Thymus (tissue), 11 donors: ENCODE measurements around the gene POMT2. TPM values are rescaled to one million over a fixed set of nuclear protein-coding genes. Genes with fewer than 3 reads are reported as not detected.
"Not testable (repeated sequence)": the region's sequence is repeated elsewhere in the genome, so short reads cannot be mapped to it uniquely, and the experiment has no call there.

Experiments used
- DNase-seq, 9 donors: peaks; one replicate each; pipeline ENCODE4 v3.0.0-alpha.2; 2013; ENCODE audit warnings: low spot score in 9 of 9, low read depth in 6 of 9, missing footprints in 1 of 9
- H3K27ac ChIP-seq, 2 donors: one replicate each; pipeline ENCODE4 v1.5.1; 2013; ENCODE audit warnings: control low read depth in 1 of 2, low read depth in 1 of 2, low read length in 1 of 2, mild to moderate bottlenecking in 1 of 2, moderate library complexity in 1 of 2
- H3K27me3 ChIP-seq, 2 donors: one replicate each; pipeline ENCODE4 v1.5.1; 2013; ENCODE audit warnings: low read length in 1 of 2; ENCODE audit not compliant: control insufficient read depth in 2 of 2, insufficient read depth in 1 of 2
- H3K36me3 ChIP-seq, 2 donors: one replicate each; pipeline ENCODE4 v1.5.1; 2013; ENCODE audit warnings: low read length in 1 of 2, mild to moderate bottlenecking in 1 of 2, moderate library complexity in 1 of 2; ENCODE audit not compliant: control insufficient read depth in 2 of 2, insufficient read depth in 2 of 2
- H3K4me1 ChIP-seq, 2 donors: one replicate each; pipeline ENCODE4 v1.5.1; 2013; ENCODE audit warnings: low read length in 2 of 2; ENCODE audit not compliant: control insufficient read depth in 2 of 2, insufficient read depth in 2 of 2
- H3K4me3 ChIP-seq, 2 donors: one replicate each; pipeline ENCODE4 v1.5.1; 2013; ENCODE audit warnings: low read length in 2 of 2, control low read depth in 1 of 2, mild to moderate bottlenecking in 1 of 2
- H3K9me3 ChIP-seq, 2 donors: one replicate each; pipeline ENCODE4 v1.5.1; 2013; ENCODE audit warnings: low read length in 1 of 2, mild to moderate bottlenecking in 1 of 2; ENCODE audit not compliant: control insufficient read depth in 2 of 2, insufficient read depth in 1 of 2
- WGBS: extraction: QIAGEN DNeasy Blood & Tissue Kit; methylation state at CpG from one replicate; pipeline ENCODE4 v1.1.7; 2013; 5-methylcytosine and 5-hydroxymethylcytosine counted together
- polyA plus RNA-seq: library from polyadenylated mRNA; stranded (reverse); fragments of 200-250 nt; gene quantifications from one replicate; pipeline ENCODE4 v1.2.3, GENCODE V29; 2013
- total RNA-seq: library from RNA; stranded (reverse); fragments of 120-200 nt; gene quantifications from one replicate; pipeline ENCODE4 v1.2.4, GENCODE V29; 2013
- donor health status: healthy.

Gene POMT2
- total and polyA plus RNA-seq, 2 donors: 3.5 to 11.1 TPM

DNA sequence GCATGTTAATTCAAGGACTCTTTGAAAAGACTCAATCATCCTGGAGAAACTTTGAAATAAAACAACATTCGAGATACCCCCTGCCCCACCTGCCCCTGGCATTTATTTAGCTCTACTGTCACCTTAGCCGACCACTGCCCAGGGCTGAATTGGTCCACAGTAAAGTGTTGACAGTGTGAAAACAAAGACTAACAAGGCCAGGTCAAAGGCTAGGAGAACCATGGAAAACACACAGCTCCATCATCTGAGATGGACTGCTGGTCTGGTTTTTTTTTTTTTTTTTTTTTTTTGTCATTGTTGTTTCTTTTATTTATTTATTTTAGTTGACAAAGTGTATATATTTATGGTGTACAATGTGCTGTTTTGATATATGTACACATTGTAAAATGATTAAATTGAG lies 25.8 kb upstream of the POMT2 start:
- DNase-seq: no peak
- no peaks in the 10 kb centered on the region for H3K27me3 ChIP-seq
- H3K9me3 ChIP-seq: no peaks in the 10 kb centered on the region
- no peak overlapping the region for H3K27ac ChIP-seq
- no peak overlapping the region for H3K4me3 ChIP-seq
- H3K4me1 ChIP-seq: no peaks in the 10 kb centered on the region
- WGBS: 98% methylated on average over 2 of the region's 2 CpGs
- H3K36me3 ChIP-seq: peaks cover 30 to 32% of the 10 kb centered on the region in 2 donors

DNA sequence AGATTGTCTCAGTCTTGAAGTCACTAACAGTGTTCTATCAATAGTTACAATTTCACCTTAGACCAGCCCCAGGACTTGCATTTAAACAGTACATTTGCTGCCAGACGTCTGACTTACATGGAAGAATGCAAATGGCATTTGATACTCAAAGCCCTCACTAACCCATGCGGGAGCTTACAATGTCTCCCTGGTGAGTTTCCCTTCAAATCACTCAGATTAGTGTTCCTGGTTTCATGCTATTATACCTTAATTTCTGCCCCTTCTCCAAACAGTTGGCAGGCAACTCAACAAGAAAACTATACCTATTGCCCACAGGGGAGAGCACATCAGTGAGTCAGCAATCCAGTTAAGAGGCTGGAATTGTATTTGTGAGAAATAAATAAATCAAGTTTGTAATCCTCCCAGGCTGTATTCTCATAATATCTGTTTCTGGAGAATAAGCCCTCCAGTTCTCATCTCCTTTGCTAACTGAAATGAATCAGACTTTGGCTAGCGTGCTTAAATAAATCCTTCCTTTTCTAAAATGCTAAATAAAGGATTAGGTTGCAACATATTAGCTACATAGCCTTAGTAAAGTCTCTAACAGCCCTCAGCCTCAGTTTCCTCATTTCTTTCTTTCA lies 23.8 kb upstream of the POMT2 start:
- H3K4me1 ChIP-seq: no peaks in the 10 kb centered on the region
- H3K36me3 ChIP-seq: peaks cover 35 to 44% of the 10 kb centered on the region in 2 donors
- no peak overlapping the region for H3K27ac ChIP-seq
- DNase-seq: no peak
- 93% methylated on average over 3 of the region's 3 CpGs for WGBS
- H3K9me3 ChIP-seq: no peaks in the 10 kb centered on the region
- H3K27me3 ChIP-seq: no peaks in the 10 kb centered on the region
- H3K4me3 ChIP-seq: no peak overlapping the region

DNA sequence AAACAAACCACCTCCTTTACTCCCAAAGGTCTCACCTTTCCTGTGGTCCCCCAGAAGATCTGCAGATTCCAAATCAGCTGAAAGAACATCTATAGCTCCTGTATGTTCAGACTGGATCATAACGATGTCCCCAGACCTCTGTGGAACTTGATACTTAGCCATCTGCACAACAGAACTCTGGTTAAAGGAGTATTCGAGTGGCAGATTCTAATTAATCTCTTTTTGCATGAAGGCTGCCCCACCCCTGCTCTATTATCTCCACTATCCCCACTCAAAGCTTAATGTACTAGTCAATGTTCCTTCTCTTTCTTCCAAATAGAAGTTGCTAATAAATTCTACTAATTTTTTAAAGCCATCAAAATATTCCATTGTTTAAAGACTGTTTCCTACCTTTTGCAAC lies 23.0 kb upstream of the POMT2 start:
- Histone ChIP-seq H3K4me3 (no peak overlapping the region), H3K27ac (no peak overlapping the region), H3K9me3 (no peaks in the 10 kb centered on the region), H3K27me3 (no peaks in the 10 kb centered on the region), H3K36me3 (peaks cover 38 to 44% of the 10 kb centered on the region in 2 donors), H3K4me1 (no peaks in the 10 kb centered on the region)
- DNase-seq: no peak
- WGBS: 95% methylated on average over 2 of the region's 2 CpGs

DNA sequence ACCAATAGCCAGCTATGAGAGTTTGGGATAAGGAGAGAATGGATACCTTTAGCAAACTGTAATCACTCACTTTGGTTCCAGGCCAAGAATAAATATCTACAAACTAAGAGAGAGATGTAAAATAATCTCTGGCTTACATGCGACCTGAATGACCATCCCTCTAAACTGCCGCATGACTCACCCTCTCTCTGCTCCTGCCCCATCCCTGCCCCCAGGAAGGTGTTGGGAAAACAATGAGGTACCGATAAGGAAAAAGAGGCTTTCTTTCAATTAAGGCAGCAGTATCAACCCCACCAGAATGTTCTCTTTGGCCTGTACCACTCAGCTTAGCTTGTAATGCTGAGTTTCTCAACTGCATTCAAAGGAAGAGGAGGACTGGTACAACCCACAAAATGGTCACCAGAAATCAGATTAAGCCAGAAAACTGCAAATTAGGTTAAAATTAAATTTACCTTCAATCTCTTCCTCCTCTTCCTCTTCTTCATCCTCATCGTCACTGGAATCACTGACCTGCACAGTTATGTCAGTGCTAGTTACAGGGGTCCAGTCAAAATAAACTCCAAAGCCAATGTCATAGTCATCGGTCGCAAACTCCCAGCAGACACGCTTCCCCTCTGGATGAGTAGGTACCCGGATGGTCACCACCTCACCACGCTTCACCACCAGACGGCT lies 22.2 kb upstream of the POMT2 start:
- Histone ChIP-seq H3K9me3 (no peaks in the 10 kb centered on the region), H3K4me3 (no peak overlapping the region), H3K36me3 (peaks cover 38 to 44% of the 10 kb centered on the region in 2 donors), H3K27me3 (no peaks in the 10 kb centered on the region), H3K4me1 (no peaks in the 10 kb centered on the region), H3K27ac (no peak overlapping the region)
- WGBS: 98% methylated on average over 10 of the region's 10 CpGs
- no peak for DNase-seq

DNA sequence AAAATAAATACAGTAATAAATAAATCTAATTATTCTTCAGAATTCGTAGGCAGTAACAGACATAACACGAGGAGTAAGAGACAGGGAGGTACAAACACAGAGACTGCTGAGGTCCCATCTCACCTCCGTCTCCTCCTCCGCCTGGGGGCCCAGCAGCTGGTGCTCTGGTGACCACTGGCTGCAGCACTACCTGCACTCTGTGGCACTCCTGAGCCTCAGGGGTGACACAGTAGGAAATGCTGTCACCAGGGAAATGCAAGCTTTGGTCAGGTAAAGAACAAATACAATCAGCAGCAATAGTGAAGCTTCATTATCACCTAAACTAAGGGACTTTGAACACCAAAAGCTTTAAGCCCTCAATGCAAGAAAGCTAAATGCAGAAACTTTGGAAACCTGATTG lies 19.7 kb upstream of the POMT2 start:
- DNase-seq: no peak
- 90% methylated on average over 4 of the region's 4 CpGs for WGBS
- peaks cover 37 to 38% of the 10 kb centered on the region in 2 donors for H3K36me3 ChIP-seq

DNA sequence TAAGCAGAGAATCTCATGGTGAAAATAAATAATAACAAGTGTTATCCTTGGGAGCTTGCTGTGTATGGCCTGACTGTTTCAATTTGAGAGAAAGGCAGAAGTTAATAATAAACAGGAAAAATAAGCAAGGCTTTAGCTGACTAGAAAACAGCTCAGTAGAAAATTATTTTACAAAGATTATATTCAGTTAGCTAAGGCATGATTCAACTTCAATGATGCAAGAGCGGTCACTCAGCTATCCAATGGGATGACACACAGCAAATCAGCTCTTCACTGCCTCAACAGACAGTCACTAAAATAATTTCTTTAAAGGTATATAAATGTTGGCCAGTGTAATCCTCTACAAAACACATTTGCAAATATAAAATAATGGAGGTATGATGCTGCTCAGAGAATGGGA lies 18.7 kb upstream of the POMT2 start:
- peaks cover 36 to 38% of the 10 kb centered on the region in 2 donors for H3K36me3 ChIP-seq
- 100% methylated on average over 1 of the region's 1 CpG for WGBS
- no peak overlapping the region for H3K4me3 ChIP-seq
- H3K27ac ChIP-seq: no peak overlapping the region
- DNase-seq: no peak
- H3K27me3 ChIP-seq: no peaks in the 10 kb centered on the region
- H3K9me3 ChIP-seq: no peaks in the 10 kb centered on the region
- H3K4me1 ChIP-seq: no peaks in the 10 kb centered on the region

More for the DNA sequence above, 19.7 kb upstream of the POMT2 start:
- Histone ChIP-seq H3K4me3 (no peak overlapping the region), H3K9me3 (no peaks in the 10 kb centered on the region), H3K27me3 (no peaks in the 10 kb centered on the region), H3K4me1 (no peaks in the 10 kb centered on the region), H3K27ac (no peak overlapping the region)

DNA sequence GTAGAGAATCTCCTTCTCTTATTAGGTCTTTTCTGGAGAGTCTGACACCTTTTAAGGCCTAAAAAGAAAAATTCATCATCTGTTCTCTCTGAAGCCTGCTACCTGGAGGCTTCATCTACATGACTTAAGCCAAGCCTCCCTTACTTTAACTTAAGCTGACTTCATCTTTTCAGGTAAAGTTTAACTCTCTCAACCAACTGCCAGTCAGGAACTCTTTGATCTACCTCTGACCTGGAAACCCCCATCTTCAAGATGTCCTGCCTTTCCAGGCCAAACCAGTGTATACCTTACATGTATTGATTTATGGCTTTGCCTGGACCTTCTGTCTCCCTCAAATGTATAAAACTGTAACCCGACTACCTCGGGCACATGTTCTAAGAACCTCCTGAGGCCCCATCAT lies 17.6 kb upstream of the POMT2 start:
- no peak overlapping the region for H3K27ac ChIP-seq
- 97% methylated on average over 2 of the region's 2 CpGs for WGBS
- no peak for DNase-seq
- peaks cover 30 to 36% of the 10 kb centered on the region in 2 donors for H3K36me3 ChIP-seq
- no peaks in the 10 kb centered on the region for H3K27me3 ChIP-seq
- no peaks in the 10 kb centered on the region for H3K9me3 ChIP-seq
- H3K4me3 ChIP-seq: no peak overlapping the region
- no peaks in the 10 kb centered on the region for H3K4me1 ChIP-seq

DNA sequence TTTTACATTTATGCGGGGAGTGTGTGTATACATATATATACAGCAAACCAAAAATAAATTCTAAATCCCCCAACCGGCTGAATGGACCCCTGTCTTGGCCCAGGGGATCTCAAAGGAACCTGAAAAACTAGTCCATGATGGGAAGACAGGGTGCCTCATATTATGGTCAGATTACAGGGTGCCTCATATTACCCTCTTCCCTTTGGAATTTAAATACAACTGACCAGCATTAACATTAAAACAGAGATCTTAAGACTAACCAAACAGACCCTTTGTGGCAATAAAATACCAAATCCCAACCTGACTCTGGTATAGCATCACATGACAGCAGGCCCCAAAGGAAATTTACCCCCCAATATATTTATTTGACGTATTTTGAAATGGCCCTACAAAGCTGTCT lies 17.2 kb upstream of the POMT2 start:
- Histone ChIP-seq H3K9me3 (no peaks in the 10 kb centered on the region), H3K27ac (no peak overlapping the region), H3K4me3 (no peak overlapping the region), H3K4me1 (no peaks in the 10 kb centered on the region), H3K36me3 (peaks cover 25 to 32% of the 10 kb centered on the region in 2 donors), H3K27me3 (no peaks in the 10 kb centered on the region)
- 95% methylated on average over 3 of the region's 3 CpGs for WGBS
- DNase-seq: no peak

DNA sequence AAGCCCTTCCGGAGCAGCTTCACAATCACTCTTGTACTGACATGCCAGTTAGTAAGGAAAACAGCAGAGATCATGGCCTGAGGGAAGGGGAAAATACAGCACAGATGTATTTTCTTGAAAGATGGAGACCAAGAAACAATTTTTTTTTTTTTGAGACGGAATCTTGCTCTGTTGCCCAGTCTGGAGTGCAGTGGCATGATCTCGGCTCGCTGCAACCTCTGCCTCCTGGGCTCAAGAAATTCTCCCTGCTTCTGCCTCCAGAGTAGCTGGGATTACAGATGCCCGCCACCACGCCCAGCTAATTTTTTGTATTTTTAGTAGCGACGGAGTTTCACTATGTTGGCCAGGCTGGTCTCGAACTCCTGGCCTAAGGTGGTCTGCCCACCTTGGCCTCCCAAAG lies 16.6 kb upstream of the POMT2 start:
- DNase-seq, H3K4me1 ChIP-seq, H3K27ac ChIP-seq, H3K9me3 ChIP-seq, H3K4me3 ChIP-seq, H3K27me3 ChIP-seq: not testable (repeated sequence)
- peaks cover 21 to 27% of the 10 kb centered on the region in 2 donors for H3K36me3 ChIP-seq
- 98% methylated on average over 9 of the region's 9 CpGs for WGBS
